Gastrocnemius medialis (tissue), 4 donors: ENCODE measurements around the gene ERN2.

Experiments
- POLR2A ChIP-seq, 2 donors: fragments of 450-650 bp; IDR thresholded peaks; one replicate each; pipeline ENCODE4 v1.6.1; 2017; ENCODE audit warnings: antibody characterized with exemption in 2 of 2, mild to moderate bottlenecking in 2 of 2, moderate library complexity in 2 of 2
- TF ChIP-seq, protein P1 (sequence below), 5 experiments: fragments of 450-650 bp in 3 of 5; fragments of 200-600 bp in 2 of 5; sonication (generic) in 2 of 5; IDR thresholded peaks in 4 of 5; conservative IDR thresholded peaks in 1 of 5; 1 replicate in 4 of 5; 2 replicates in 1 of 5; pipeline ENCODE4 v1.5.1; 2016 to 2019; ENCODE audit warnings: antibody characterized with exemption in 5 of 5, mild to moderate bottlenecking in 3 of 5, moderate library complexity in 3 of 5

- TF ChIP-seq, protein P1, sequence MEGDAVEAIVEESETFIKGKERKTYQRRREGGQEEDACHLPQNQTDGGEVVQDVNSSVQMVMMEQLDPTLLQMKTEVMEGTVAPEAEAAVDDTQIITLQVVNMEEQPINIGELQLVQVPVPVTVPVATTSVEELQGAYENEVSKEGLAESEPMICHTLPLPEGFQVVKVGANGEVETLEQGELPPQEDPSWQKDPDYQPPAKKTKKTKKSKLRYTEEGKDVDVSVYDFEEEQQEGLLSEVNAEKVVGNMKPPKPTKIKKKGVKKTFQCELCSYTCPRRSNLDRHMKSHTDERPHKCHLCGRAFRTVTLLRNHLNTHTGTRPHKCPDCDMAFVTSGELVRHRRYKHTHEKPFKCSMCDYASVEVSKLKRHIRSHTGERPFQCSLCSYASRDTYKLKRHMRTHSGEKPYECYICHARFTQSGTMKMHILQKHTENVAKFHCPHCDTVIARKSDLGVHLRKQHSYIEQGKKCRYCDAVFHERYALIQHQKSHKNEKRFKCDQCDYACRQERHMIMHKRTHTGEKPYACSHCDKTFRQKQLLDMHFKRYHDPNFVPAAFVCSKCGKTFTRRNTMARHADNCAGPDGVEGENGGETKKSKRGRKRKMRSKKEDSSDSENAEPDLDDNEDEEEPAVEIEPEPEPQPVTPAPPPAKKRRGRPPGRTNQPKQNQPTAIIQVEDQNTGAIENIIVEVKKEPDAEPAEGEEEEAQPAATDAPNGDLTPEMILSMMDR (IDR thresholded peaks at IDR 0.05 in 4 of 5, conservative IDR thresholded peaks at IDR 0.05 in 1 of 5) = no peak
- TF ChIP-seq POLR2A (IDR thresholded peaks at IDR 0.05) = no peak
Observed at GRCh38 chr16:23640615-23640930, 72.4 kb downstream of the ERN2 start.
